Ishikawa (cell line): Measurements from ENCODE around the gene AMPD2.

Experiments
- CEBPB ChIP-seq: IDR thresholded peaks from 2 replicates; pipeline ENCODE4 v1.6.1; 2012
- CREB1 ChIP-seq: IDR thresholded peaks from 2 replicates; pipeline ENCODE4 v1.6.1; 2012; ENCODE audit warnings: low read depth
- EGR1 ChIP-seq: IDR thresholded peaks from 2 replicates; pipeline ENCODE4 v1.6.1; 2012
- EP300 ChIP-seq: IDR thresholded peaks from 2 replicates; pipeline ENCODE4 v1.6.1; 2012; ENCODE audit warnings: borderline replicate concordance
- FOXM1 ChIP-seq: IDR thresholded peaks from 2 replicates; pipeline ENCODE4 v1.6.1; 2012; ENCODE audit warnings: low read depth, borderline replicate concordance
- MAX ChIP-seq: IDR thresholded peaks from 2 replicates; pipeline ENCODE4 v1.6.1; 2012
- NFIC ChIP-seq: IDR thresholded peaks from 2 replicates; pipeline ENCODE4 v1.6.1; 2012
- RAD21 ChIP-seq: IDR thresholded peaks from 2 replicates; pipeline ENCODE4 v1.6.1; 2012; ENCODE audit warnings: low read depth
- REST ChIP-seq: IDR thresholded peaks from 2 replicates; pipeline ENCODE4 v1.6.1; 2012; ENCODE audit warnings: low read depth, mild to moderate bottlenecking
- TAF1 ChIP-seq: IDR thresholded peaks from 2 replicates; pipeline ENCODE4 v1.6.1; 2012; ENCODE audit warnings: low read depth, mild to moderate bottlenecking
- TCF12 ChIP-seq: IDR thresholded peaks from 2 replicates; pipeline ENCODE4 v1.6.1; 2012; ENCODE audit warnings: low read depth
- TEAD4 ChIP-seq: IDR thresholded peaks from 2 replicates; pipeline ENCODE4 v1.6.1; 2012
- USF1 ChIP-seq: IDR thresholded peaks from 2 replicates; pipeline ENCODE4 v1.6.1; 2012
- YY1 ChIP-seq: IDR thresholded peaks from 2 replicates; pipeline ENCODE4 v1.6.1; 2012; ENCODE audit warnings: low read depth
- ZBTB7A ChIP-seq: IDR thresholded peaks from 2 replicates; pipeline ENCODE4 v1.6.1; 2012; ENCODE audit warnings: low read depth

Gene AMPD2

GRCh38 chr1:109659145-109659544, 39.5 kb downstream of the AMPD2 start:
- TF ChIP-seq NFIC (peak; percentile 61; the same call in 1 of the 2 replicates), TEAD4 (peak; percentile 45; the same call in 1 of the 2 replicates), CREB1 (no peak)

- TF ChIP-seq CEBPB (peak; percentile 82), ZBTB7A (no peak), NFIC (0 out of 2 replicates have a peak, but pooled peaks have one; percentile 30)
Observed at GRCh38 chr1:109659997-109660690, 40.5 kb downstream of the AMPD2 start.

- TF ChIP-seq REST (no peak), CEBPB (no peak), EGR1 (no peak), TAF1 (no peak), TCF12 (no peak), FOXM1 (no peak), TEAD4 (no peak), RAD21 (no peak), YY1 (no peak), NFIC (no peak), CREB1 (no peak), EP300 (no peak), ZBTB7A (no peak)
Observed at GRCh38 chr1:109661391-109661790, 41.8 kb downstream of the AMPD2 start.

- TF ChIP-seq MAX, result no peak
- no peak for TF ChIP-seq EP300
- TF ChIP-seq NFIC, result no peak
- TF ChIP-seq TCF12, result no peak
- no peak for TF ChIP-seq ZBTB7A
- no peak for TF ChIP-seq CREB1
- TF ChIP-seq FOXM1, result no peak
- no peak for TF ChIP-seq USF1
- no peak for TF ChIP-seq EGR1
Observed at GRCh38 chr1:109664671-109665070, 45.0 kb downstream of the AMPD2 start.

- no peak for TF ChIP-seq RAD21
- no peak for TF ChIP-seq USF1
- TF ChIP-seq ZBTB7A, result no peak
- no peak for TF ChIP-seq TCF12
- TF ChIP-seq YY1, result no peak
- no peak for TF ChIP-seq EGR1
- no peak for TF ChIP-seq CREB1
- no peak for TF ChIP-seq FOXM1
- no peak for TF ChIP-seq REST
- TF ChIP-seq TAF1, result no peak
- TF ChIP-seq NFIC, result no peak
- no peak for TF ChIP-seq MAX
- no peak for TF ChIP-seq TEAD4
- TF ChIP-seq CEBPB, result no peak
- no peak for TF ChIP-seq EP300
Observed at GRCh38 chr1:109667452-109668122, 48.0 kb downstream of the AMPD2 start, which contains the start of gene GSTM2. TSS of gene GSTM2 (plus strand) at chr1:109668057. CDS start at chr1:109668116, 59 bp downstream.

- TF ChIP-seq CEBPB (no peak), EP300 (no peak), REST (no peak), YY1 (no peak), MAX (no peak), ZBTB7A (no peak), TEAD4 (no peak), RAD21 (no peak), FOXM1 (no peak), NFIC (no peak), TAF1 (no peak), EGR1 (no peak), TCF12 (no peak), CREB1 (no peak), USF1 (no peak)
Observed at GRCh38 chr1:109668123-109668775, 48.6 kb downstream of the AMPD2 start.
